GM10248 (cell line): ENCODE measurements around the gene FAM83F.

Experiments used
- CTCF ChIA-PET: fragments of 300-600 bp; sonication (Branson Sonifier 250); formaldehyde crosslinking; extraction: SDS; loops from one replicate; lab custom pipeline; 2021; ENCODE audit warnings: antibody characterized with exemption; lab: Yijun Ruan, JAX
- POLR2A ChIA-PET: fragments of 350-650 bp; sonication (Branson Sonifier 250); formaldehyde crosslinking; extraction: SDS; loops from one replicate; lab custom pipeline; 2020; ENCODE audit warnings: antibody characterized with exemption; lab: Yijun Ruan, JAX
- DNase-seq: peaks from one replicate; pipeline ENCODE4 v3.0.0; 2012; ENCODE audit errors: extremely low spot score
- TF ChIP-seq, protein P1 (sequence below): IDR thresholded peaks from 2 replicates; pipeline ENCODE4 v1.5.1; 2012; ENCODE audit warnings: mild to moderate bottlenecking, low read depth; ENCODE audit errors: extremely low read depth, missing control alignments, control extremely low read depth

The FAM83F gene

DNA sequence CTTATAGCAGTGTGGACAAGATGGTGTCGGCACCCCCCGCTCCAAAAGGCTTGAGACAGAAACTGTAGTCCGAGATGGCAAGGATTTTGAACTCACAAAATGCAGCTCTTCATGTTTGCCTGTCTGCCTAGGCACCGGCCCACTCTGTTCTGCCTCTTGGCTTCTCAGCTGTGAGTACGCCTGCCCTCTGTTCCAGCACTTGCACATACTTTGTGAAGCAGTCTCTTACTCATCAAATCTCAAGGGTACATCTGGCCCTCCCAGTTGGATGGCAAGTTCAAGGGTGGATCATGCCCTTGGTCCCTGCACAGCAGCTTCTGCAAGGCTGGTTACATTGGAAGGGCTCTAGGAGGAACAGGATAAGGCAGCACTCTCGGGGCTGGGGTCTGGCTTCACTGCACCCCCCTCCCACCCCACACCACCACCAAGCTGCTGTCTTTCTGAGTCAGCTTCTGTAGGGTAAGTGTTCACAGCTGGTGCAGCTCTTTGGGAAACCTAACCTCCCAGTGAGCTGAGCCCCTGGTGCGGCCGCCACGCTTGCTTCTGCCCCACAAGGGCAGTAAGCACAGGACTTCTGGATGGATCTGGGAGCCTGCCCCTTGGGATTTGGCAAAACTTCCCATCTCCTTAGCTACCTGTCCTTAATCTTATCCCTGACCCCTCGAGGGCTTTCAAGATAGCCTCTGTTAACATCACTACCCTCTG, 37.2 kb downstream of the FAM83F start:
- TF ChIP-seq, protein P1, sequence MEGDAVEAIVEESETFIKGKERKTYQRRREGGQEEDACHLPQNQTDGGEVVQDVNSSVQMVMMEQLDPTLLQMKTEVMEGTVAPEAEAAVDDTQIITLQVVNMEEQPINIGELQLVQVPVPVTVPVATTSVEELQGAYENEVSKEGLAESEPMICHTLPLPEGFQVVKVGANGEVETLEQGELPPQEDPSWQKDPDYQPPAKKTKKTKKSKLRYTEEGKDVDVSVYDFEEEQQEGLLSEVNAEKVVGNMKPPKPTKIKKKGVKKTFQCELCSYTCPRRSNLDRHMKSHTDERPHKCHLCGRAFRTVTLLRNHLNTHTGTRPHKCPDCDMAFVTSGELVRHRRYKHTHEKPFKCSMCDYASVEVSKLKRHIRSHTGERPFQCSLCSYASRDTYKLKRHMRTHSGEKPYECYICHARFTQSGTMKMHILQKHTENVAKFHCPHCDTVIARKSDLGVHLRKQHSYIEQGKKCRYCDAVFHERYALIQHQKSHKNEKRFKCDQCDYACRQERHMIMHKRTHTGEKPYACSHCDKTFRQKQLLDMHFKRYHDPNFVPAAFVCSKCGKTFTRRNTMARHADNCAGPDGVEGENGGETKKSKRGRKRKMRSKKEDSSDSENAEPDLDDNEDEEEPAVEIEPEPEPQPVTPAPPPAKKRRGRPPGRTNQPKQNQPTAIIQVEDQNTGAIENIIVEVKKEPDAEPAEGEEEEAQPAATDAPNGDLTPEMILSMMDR: no peak
- DNase-seq: no peak
- POLR2A ChIA-PET: no interaction called here
- CTCF ChIA-PET: interaction anchor here (1.0 to 21.4 kb wide), 3 partner anchors 9 to 492 kb away, joined by 4 to 419 read pairs (median 98); partner anchors contain the start of gene RPS19BP1

DNA sequence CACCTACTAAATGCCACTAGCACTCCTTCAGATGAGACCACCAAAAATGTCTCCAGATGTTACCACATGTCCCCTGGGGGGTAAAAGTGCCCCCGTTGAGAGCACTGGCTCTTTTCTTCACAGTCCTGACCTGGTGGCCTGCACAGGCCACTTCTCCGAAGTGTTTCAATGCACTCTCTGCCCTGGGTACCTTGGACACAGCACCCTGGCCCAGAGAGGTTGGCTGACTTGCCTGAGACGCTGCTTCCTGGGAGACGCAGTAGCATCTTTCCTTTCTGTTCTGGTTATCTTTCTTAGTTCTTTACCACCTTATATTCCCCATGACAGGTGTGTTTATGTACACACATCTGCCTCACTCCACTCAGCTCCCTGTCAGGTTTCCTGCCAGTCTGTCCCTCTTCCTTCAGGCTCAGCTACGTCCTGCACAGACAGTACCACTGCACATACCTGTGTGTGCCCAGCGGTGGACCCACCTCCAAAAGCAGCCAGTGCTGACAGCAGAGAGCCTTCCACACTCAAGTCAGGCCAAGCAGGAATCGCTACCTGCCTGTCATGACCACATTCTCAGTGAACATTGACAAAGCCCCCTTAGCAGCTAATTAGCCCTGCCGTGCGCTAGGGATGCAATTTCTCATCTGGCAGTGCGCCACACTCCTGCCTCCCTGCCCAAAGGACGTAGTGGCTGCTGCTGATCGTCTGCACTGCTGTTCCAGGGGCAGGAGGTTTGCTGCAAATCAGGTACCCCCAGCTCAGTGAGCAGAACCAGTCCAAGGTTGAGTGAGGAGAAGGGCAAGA, 39.0 kb downstream of the FAM83F start:
- TF ChIP-seq, protein P1: no peak
- ChIA-PET CTCF (interaction anchor here (10.0 to 21.4 kb wide), 2 partner anchors 11 to 494 kb away, joined by 98 to 419 read pairs; partner anchors contain the start of gene RPS19BP1), POLR2A (no interaction called here)
- no peak for DNase-seq

DNA sequence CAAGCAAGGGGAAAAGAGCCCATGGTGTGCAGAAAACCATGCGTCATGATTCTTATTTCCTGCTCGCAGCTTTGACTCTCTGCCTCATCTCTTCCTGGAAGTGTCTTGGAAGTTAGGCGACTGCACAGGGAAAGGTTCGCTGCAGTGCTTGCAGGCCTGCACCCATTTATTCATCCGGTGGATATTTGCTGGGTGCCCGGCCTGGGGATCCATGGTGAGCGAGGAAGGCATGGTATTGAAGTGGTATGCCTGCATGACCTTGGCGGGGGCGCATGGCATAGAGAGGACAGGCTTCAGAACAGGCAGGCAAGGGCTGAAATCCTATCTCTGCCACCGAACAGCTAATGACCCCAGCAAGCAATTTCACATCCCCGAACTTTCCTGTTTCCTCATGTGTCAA, 40.6 kb downstream of the FAM83F start:
- POLR2A ChIA-PET: no interaction called here
- TF ChIP-seq, protein P1: no peak
- DNase-seq: no peak
- CTCF ChIA-PET: interaction anchor here (0.7 to 21.4 kb wide), 11 partner anchors 8 to 539 kb away, joined by 3 to 419 read pairs (median 5); partner anchors contain the start of gene RPS19BP1

DNA sequence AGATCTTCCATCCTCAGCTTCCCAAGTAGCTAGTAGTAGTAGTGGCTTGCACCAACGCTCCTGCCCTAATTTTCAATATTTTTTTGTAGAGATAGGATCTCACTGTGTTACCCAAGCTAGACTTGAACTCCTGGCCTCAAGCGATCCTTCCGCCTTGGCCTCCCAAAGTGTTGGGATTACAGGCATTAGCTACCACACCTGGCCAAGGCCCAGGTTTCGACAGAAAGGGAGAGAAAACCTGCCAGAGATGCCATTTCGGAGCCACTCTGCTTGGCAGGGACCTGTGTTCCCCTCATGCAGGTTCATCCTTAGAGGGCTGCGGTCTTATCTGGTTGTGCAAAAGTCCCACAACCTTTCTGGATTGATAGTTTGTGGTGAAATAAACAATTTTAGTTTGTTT, 41.4 kb downstream of the FAM83F start:
- no peak for DNase-seq
- TF ChIP-seq, protein P1: no peak
- POLR2A ChIA-PET: interaction anchor here (0.6 kb wide), 1 partner anchor 510 kb away, joined by 5 read pairs; no protein-coding TSS in a partner anchor
- CTCF ChIA-PET: interaction anchor here (0.7 to 21.4 kb wide), 16 partner anchors 8 to 865 kb away, joined by 3 to 419 read pairs (median 4); partner anchors contain the start of gene RPS19BP1

DNA sequence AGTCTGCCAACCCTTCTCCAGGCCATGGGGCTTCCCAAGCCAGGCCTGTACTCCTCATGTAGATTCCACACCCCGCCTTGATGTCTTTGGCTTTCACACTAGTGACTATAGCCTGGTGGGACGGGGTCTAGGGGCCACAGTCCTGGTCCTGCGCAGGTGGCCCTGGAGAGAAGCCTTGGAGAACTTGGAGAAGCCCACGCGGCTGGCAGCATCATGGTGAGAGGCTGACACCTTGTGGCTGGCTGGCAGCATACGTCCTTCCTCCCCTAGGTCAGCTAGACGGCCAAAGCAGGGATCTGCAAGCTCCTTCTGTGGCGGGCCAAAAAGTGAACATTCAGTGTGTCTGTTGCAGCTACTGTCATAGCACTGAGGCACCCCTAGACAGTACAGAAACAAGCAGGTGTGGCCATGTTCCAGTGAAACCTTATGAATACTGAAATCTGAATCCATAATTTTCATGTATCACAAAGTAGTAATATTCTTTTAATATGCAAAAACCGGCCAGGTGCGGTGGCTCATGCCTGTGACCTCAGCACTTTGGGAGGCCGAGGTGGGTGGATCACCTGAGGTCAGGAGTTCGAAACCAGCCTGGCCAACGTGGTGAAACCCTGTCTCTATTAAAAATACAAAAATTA, 42.0 kb downstream of the FAM83F start:
- DNase-seq: peak; percentile 72
- POLR2A ChIA-PET: interaction anchor here (0.6 kb wide), 1 partner anchor 510 kb away, joined by 5 read pairs; no protein-coding TSS in a partner anchor
- TF ChIP-seq, protein P1: peak; percentile 85
- CTCF ChIA-PET: interaction anchor here (0.6 to 21.4 kb wide), 19 partner anchors 9 to 866 kb away, joined by 3 to 419 read pairs (median 4); partner anchors contain the start of gene RPS19BP1
